NCI-H460 (cell line): Measurements from ENCODE around the gene CABP2. TPM values are rescaled to one million over a fixed set of nuclear protein-coding genes. Genes with fewer than 3 reads are reported as not detected.
"Not testable (repeated sequence)": the region's sequence is repeated elsewhere in the genome, so short reads cannot be mapped to it uniquely, and the experiment has no call there.

Experiments
- DNase-seq: peaks from one replicate; pipeline ENCODE4 v3.0.0-alpha.2; 2016; ENCODE audit warnings: low read depth; ENCODE audit errors: extremely low read depth
- polyA plus RNA-seq: library from polyadenylated mRNA; depleted of rRNA; stranded (reverse); fragments of >200 nt; gene quantifications from 2 replicates; pipeline ENCODE4 v1.2.3, GENCODE V29; 2014; cell fraction: nucleus; rRNA removed
- total RNA-seq: library from RNA; depleted of rRNA; stranded (reverse); fragments of >200 nt; shearing (Covaris generic); gene quantifications from 2 replicates; pipeline ENCODE4 v1.2.3, GENCODE V29; 2014; rRNA removed

The CABP2 gene
- not detected in 2 replicates for total RNA-seq
- polyA plus RNA-seq = not detected in 2 replicates

- no peak for DNase-seq
Observed at GRCh38 chr11:67522844-67523555, at the start of gene CABP2. CABP2 (minus strand) TSS chr11:67523446; CDS start chr11:67523326, 120 bp downstream.

- DNase-seq = peak; percentile 61
Observed at GRCh38 chr11:67572747-67573419, 49.6 kb upstream of the CABP2 start.

- no peak for DNase-seq
Observed at GRCh38 chr11:67572305-67572704, 49.1 kb upstream of the CABP2 start.

- no peak for DNase-seq
Observed at GRCh38 chr11:67571443-67571842, 48.2 kb upstream of the CABP2 start.

- DNase-seq = no peak
Observed at GRCh38 chr11:67564230-67564629, 41.0 kb upstream of the CABP2 start.

GRCh38 chr11:67563705-67564114 is 40.5 kb upstream of the CABP2 start:
- DNase-seq = peak; percentile 47

- no peak for DNase-seq
Observed at GRCh38 chr11:67562963-67563704, 39.9 kb upstream of the CABP2 start.

GRCh38 chr11:67561971-67562619 is 38.8 kb upstream of the CABP2 start:
- DNase-seq = no peak

GRCh38 chr11:67558084-67558772 is 35.0 kb upstream of the CABP2 start:
- DNase-seq = no peak

GRCh38 chr11:67556244-67556643 is 33.0 kb upstream of the CABP2 start:
- no peak for DNase-seq

GRCh38 chr11:67551697-67552096 is 28.5 kb upstream of the CABP2 start:
- not testable (repeated sequence) for DNase-seq

GRCh38 chr11:67551127-67551526 is 27.9 kb upstream of the CABP2 start:
- no peak for DNase-seq

GRCh38 chr11:67548555-67549110 is 25.4 kb upstream of the CABP2 start:
- no peak for DNase-seq

- DNase-seq = not testable (repeated sequence)
Observed at GRCh38 chr11:67548112-67548511, 24.9 kb upstream of the CABP2 start.

- no peak for DNase-seq
Observed at GRCh38 chr11:67545280-67545679, 22.0 kb upstream of the CABP2 start.

GRCh38 chr11:67544616-67545242 is 21.5 kb upstream of the CABP2 start:
- no peak for DNase-seq

- DNase-seq = no peak
Observed at GRCh38 chr11:67543585-67543984, 20.3 kb upstream of the CABP2 start.

- no peak for DNase-seq
Observed at GRCh38 chr11:67542971-67543370, 19.7 kb upstream of the CABP2 start.

GRCh38 chr11:67542169-67542568 is 18.9 kb upstream of the CABP2 start:
- DNase-seq = no peak
